WERI-Rb-1 (cell line): Measurements from ENCODE around the gene TOMT.
A peak's percentile ranks its signal among the peaks of the same experiment; 100 is the strongest.

ENCODE experiments used
- DNase-seq: peaks from one replicate; pipeline ENCODE4 v3.0.0-alpha.2; 2020
- H3K27ac ChIP-seq: fragments of 250-450 bp; sonication (Bioruptor Pico); 2 replicates; pipeline ENCODE4 v1.5.1; 2020; ENCODE audit warnings: mild to moderate bottlenecking, moderate library complexity
- H3K27me3 ChIP-seq: fragments of 250-450 bp; sonication (Bioruptor Pico); 2 replicates; pipeline ENCODE4 v1.5.1; 2021; ENCODE audit warnings: mild to moderate bottlenecking, low read depth, moderate library complexity; ENCODE audit not compliant: insufficient read depth, severe bottlenecking
- H3K36me3 ChIP-seq: fragments of 250-450 bp; sonication (Bioruptor Pico); 2 replicates; pipeline ENCODE4 v1.5.1; 2020; ENCODE audit warnings: mild to moderate bottlenecking, moderate library complexity
- H3K4me3 ChIP-seq: 2 replicates; pipeline ENCODE4 v1.5.1; 2011; ENCODE audit warnings: low read depth, mild to moderate bottlenecking, control low read depth, low read length
- H3K9me3 ChIP-seq: fragments of 250-450 bp; sonication (Bioruptor Pico); 2 replicates; pipeline ENCODE4 v1.5.1; 2021; ENCODE audit warnings: mild to moderate bottlenecking, moderate library complexity; ENCODE audit not compliant: severe bottlenecking
- TF ChIP-seq, protein P1 (sequence below): IDR thresholded peaks from 2 replicates; pipeline ENCODE4 v1.5.1; 2011; ENCODE audit warnings: low read depth, mild to moderate bottlenecking, control low read depth, inconsistent platforms, low read length

TOMT gene

DNA sequence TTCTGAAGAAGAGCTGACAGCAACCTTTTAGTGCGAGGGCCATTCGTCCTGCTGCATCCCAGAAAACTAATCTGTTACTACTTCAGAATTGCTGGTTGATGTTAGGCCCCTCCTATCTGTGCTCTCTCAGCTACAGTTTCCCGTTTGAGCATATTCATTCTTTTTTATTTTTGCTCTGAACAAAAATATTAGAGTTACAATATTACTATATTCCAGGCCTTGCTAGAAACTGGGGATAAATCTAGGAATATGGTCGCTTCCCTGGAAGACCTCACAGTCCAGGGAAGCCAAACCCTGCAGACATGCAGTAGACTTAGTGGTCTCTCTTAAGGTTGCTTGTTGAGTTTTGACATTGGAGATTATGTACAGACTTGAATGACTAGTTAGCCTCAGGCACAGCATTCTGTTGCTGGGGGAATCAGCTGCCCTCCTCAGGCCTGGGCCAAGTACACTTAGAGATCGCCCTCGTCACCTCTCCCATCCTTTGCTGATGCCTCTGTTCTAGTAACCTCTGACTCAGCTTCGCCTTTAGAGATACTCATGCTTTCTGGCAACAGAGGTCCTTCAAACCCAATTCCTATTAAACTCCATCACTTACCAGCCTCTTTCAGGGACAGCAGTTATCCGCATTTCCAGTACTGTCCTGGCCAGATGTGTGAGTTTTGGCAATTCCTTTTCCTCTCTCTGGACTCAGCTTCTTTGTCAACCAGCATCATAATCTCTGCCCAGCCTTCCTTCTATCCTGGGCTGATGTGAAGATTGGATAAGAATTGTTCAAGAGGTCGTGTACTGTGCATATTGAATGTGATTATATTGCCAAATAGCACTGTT is 7.5 kb downstream of the TOMT start:
- H3K9me3 ChIP-seq, result no peaks in the 10 kb centered on the region
- peak overlapping the region; percentile 77 for H3K4me3 ChIP-seq
- H3K27me3 ChIP-seq, result no peaks in the 10 kb centered on the region
- TF ChIP-seq, protein P1, sequence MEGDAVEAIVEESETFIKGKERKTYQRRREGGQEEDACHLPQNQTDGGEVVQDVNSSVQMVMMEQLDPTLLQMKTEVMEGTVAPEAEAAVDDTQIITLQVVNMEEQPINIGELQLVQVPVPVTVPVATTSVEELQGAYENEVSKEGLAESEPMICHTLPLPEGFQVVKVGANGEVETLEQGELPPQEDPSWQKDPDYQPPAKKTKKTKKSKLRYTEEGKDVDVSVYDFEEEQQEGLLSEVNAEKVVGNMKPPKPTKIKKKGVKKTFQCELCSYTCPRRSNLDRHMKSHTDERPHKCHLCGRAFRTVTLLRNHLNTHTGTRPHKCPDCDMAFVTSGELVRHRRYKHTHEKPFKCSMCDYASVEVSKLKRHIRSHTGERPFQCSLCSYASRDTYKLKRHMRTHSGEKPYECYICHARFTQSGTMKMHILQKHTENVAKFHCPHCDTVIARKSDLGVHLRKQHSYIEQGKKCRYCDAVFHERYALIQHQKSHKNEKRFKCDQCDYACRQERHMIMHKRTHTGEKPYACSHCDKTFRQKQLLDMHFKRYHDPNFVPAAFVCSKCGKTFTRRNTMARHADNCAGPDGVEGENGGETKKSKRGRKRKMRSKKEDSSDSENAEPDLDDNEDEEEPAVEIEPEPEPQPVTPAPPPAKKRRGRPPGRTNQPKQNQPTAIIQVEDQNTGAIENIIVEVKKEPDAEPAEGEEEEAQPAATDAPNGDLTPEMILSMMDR, result no peak
- no peak for DNase-seq
- peak overlapping the region; percentile 99 for H3K27ac ChIP-seq
- H3K36me3 ChIP-seq, result 0 out of 2 replicates have a peak, but pooled peaks cover 2% of the 10 kb centered on the region

DNA sequence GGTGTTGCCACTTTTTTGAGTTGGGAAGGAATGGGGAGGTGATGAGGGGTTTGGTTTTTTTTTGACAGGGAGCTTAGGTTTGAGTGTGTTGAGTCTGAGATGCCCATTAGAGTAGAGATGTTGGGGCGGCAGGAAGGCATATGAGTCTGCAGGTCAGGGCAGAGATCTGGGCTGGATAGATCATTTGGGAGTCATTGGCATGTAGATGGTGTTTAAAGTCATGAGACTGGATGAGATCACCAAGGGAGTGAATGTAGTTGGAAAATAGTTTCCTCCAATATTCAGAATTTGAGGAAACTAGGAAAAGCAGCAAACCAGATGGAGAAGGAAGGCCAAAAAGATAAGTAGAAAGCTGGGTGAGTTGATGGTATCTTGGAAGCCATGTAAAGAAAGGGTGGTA is 8.8 kb downstream of the TOMT start:
- Histone ChIP-seq H3K27ac (no peak overlapping the region), H3K4me3 (no peak overlapping the region), H3K27me3 (no peaks in the 10 kb centered on the region), H3K36me3 (0 out of 2 replicates have a peak, but pooled peaks cover 2% of the 10 kb centered on the region), H3K9me3 (no peaks in the 10 kb centered on the region)
- no peak for DNase-seq
- TF ChIP-seq, protein P1, result no peak

DNA sequence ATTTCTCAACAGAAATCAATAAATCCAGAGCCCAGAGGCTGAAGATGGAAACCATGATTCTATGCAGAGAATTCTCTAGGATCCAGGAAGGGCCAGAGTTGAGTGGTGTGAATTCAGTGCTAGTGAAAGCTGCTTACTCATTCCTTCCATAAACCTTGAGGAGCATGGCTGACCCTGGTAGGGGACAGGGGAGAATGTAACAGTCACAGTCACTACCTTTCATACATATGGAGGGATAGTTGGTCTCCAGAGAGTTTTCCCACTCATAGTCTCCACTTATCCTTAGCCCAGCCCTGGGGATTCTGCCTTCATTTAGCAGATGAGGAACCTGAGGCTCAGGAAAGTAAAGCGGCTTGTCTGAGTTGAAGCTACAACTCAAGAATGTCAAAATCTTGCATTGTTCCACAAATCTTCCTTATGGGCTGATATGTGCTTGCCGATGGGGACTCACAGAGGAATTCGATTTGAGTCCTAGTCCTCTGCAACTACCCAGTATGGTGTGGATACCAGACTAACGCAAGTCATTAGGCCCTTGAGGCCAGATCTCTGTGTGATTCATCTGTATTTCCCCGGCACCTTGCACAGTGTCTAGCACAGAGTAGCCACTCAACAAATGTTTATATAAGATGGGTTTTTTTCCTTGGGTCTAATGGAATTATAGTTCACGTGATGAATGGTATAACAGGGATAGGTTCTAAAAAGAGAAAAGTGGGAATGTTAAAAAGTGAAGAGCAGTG is 10.5 kb downstream of the TOMT start:
- Histone ChIP-seq H3K9me3 (no peaks in the 10 kb centered on the region), H3K4me3 (no peak overlapping the region), H3K27me3 (no peaks in the 10 kb centered on the region), H3K27ac (no peak overlapping the region), H3K36me3 (no peaks in the 10 kb centered on the region)
- no peak for DNase-seq
- TF ChIP-seq, protein P1, result no peak

DNA sequence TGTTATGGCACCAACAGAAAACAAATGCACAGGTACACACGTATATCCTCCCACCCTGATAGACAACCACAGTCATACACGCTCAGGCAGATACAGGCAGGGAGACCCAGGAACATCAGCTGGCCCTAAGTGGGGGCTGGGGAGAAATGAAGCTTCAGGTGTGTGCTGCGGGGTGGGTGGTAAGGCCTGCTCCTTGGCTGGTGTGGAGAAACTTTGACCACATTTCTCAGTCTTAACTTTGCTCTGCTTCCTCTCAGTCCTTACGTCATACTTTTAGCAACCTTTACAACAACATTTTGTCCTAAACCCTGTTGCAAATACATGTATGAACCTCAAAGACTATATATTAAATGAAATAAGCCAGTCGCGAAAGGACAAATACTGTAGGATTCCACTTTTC is 13.5 kb downstream of the TOMT start:
- H3K4me3 ChIP-seq, result no peak overlapping the region
- TF ChIP-seq, protein P1, result no peak
- no peak for DNase-seq
- H3K36me3 ChIP-seq, result no peaks in the 10 kb centered on the region
- no peaks in the 10 kb centered on the region for H3K27me3 ChIP-seq
- peaks cover 3% of the 10 kb centered on the region for H3K9me3 ChIP-seq
- H3K27ac ChIP-seq, result no peak overlapping the region

DNA sequence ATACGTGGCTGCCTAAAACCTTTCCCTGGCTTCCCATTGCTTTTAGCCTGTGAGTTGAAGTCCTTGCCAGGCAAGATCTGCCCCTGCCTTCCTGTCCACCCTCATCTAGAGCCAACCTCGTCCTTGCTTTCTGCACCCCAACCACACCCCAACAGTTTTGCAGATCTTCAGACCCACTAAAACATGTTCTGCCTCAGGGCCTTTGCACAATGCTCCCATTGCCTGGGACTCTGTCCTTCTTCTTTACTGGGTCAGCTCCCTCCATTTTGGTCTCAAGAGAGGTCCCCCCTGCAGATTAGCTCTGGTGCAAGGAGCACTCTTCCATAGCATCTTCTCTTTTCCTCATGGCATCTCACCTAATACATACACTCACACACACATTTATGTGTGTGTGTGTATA is 15.2 kb downstream of the TOMT start:
- peaks cover 6% of the 10 kb centered on the region for H3K9me3 ChIP-seq
- TF ChIP-seq, protein P1, result no peak
- no peak for DNase-seq
- H3K27ac ChIP-seq, result no peak overlapping the region
- H3K27me3 ChIP-seq, result no peaks in the 10 kb centered on the region
- H3K4me3 ChIP-seq, result no peak overlapping the region
- no peaks in the 10 kb centered on the region for H3K36me3 ChIP-seq
